BJ (cell line): ENCODE measurements around the gene KIF16B. TPM values are rescaled to one million over a fixed set of nuclear protein-coding genes. Genes with fewer than 3 reads are reported as not detected.

ENCODE experiments used
- CTCF ChIA-PET: fragments of 350-600 bp; formaldehyde crosslinking; extraction: SDS; loops from one replicate; lab custom pipeline; 2021; ENCODE audit warnings: antibody characterized with exemption, inconsistent platforms; lab: Yijun Ruan, JAX
- POLR2A ChIA-PET: fragments of 300-600 bp; sonication (Branson Sonifier 250); formaldehyde crosslinking; extraction: SDS; loops from one replicate; lab custom pipeline; 2021; ENCODE audit warnings: antibody characterized with exemption; lab: Charles Lee
- DNase-seq: peaks from one replicate; pipeline ENCODE4 v3.0.0-alpha.2; 2011; ENCODE audit warnings: low read depth
- H3K27me3 ChIP-seq: 2 replicates; pipeline ENCODE4 v1.6.0; 2011; ENCODE audit warnings: low read length; ENCODE audit not compliant: control insufficient read depth, insufficient read depth
- H3K36me3 ChIP-seq: 2 replicates; pipeline ENCODE4 v1.5.1; 2011; ENCODE audit warnings: low read length; ENCODE audit not compliant: control insufficient read depth, insufficient read depth
- H3K4me3 ChIP-seq: 2 replicates; pipeline ENCODE4 v1.5.1; 2011; ENCODE audit warnings: low read depth, mild to moderate bottlenecking, control low read depth, low read length
- polyA plus RNA-seq: library from polyadenylated mRNA; depleted of rRNA; stranded (reverse); fragments of >200 nt; gene quantifications from 2 replicates; pipeline ENCODE4 v1.2.3, GENCODE V29; 2011
- TF ChIP-seq, protein P1 (sequence below): IDR thresholded peaks from 2 replicates; pipeline ENCODE4 v1.5.1; 2011; ENCODE audit warnings: low read depth, mild to moderate bottlenecking, control low read depth, inconsistent platforms, low read length, moderate library complexity; ENCODE audit not compliant: insufficient read depth

KIF16B gene
- polyA plus RNA-seq, 1 experiment, result 3.2 TPM

- no peak for DNase-seq
- no peaks in the 10 kb centered on the region for H3K36me3 ChIP-seq
- H3K27me3 ChIP-seq, result no peaks in the 10 kb centered on the region
- TF ChIP-seq, protein P1, sequence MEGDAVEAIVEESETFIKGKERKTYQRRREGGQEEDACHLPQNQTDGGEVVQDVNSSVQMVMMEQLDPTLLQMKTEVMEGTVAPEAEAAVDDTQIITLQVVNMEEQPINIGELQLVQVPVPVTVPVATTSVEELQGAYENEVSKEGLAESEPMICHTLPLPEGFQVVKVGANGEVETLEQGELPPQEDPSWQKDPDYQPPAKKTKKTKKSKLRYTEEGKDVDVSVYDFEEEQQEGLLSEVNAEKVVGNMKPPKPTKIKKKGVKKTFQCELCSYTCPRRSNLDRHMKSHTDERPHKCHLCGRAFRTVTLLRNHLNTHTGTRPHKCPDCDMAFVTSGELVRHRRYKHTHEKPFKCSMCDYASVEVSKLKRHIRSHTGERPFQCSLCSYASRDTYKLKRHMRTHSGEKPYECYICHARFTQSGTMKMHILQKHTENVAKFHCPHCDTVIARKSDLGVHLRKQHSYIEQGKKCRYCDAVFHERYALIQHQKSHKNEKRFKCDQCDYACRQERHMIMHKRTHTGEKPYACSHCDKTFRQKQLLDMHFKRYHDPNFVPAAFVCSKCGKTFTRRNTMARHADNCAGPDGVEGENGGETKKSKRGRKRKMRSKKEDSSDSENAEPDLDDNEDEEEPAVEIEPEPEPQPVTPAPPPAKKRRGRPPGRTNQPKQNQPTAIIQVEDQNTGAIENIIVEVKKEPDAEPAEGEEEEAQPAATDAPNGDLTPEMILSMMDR, result no peak
- H3K4me3 ChIP-seq, result no peak overlapping the region
- POLR2A ChIA-PET, result no interaction called here
- CTCF ChIA-PET, result no interaction called here
Measured at GRCh38 chr20:16533502-16533901, 39.7 kb downstream of the KIF16B start.

DNA sequence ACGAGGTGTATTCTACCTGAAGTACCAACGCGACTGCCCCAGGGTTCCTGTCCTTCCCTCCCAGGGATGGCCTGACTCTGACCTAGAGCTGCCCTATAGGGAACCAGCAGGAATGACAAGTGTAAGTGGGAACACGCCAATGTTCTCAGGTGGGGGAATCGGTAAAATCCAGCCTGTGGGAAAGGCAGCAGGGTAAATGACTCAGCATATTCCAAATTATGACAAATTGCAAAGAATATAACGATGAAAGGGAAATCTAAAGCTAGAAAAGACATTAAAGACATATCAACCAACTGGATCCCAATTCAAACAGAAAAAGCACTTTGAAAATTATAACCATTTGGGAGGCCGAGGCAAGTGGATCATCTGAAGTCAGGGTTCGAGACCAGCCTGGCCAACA is 41.8 kb downstream of the KIF16B start:
- POLR2A ChIA-PET, result no interaction called here
- H3K27me3 ChIP-seq, result no peaks in the 10 kb centered on the region
- no peaks in the 10 kb centered on the region for H3K36me3 ChIP-seq
- TF ChIP-seq, protein P1, result no peak
- CTCF ChIA-PET, result interaction anchor here (1.8 kb wide), 1 partner anchor 13 kb away, joined by 7 read pairs; no protein-coding TSS in a partner anchor
- no peak overlapping the region for H3K4me3 ChIP-seq
- no peak for DNase-seq

- POLR2A ChIA-PET, result no interaction called here
- TF ChIP-seq, protein P1, result no peak
- DNase-seq, result no peak
- H3K4me3 ChIP-seq, result no peak overlapping the region
- H3K27me3 ChIP-seq, result no peaks in the 10 kb centered on the region
- peaks cover under 1% of the 10 kb centered on the region; the same call in 1 of the 2 replicates for H3K36me3 ChIP-seq
- CTCF ChIA-PET, result interaction anchor here (1.8 kb wide), 1 partner anchor 12 kb away, joined by 7 read pairs; no protein-coding TSS in a partner anchor
Measured at GRCh38 chr20:16530201-16530681, 43.0 kb downstream of the KIF16B start.

- DNase-seq, result peak; percentile 27
- TF ChIP-seq, protein P1, result no peak
- H3K4me3 ChIP-seq, result no peak overlapping the region
- H3K36me3 ChIP-seq, result peaks cover 2% of the 10 kb centered on the region; the same call in 1 of the 2 replicates
- ChIA-PET POLR2A (no interaction called here), CTCF (interaction anchor here (1.1 kb wide), 1 partner anchor 13 kb away, joined by 3 read pairs; no protein-coding TSS in a partner anchor)
- H3K27me3 ChIP-seq, result no peaks in the 10 kb centered on the region
Measured at GRCh38 chr20:16528078-16528477, 45.2 kb downstream of the KIF16B start.

- Histone ChIP-seq H3K4me3 (no peak overlapping the region), H3K36me3 (peaks cover 2% of the 10 kb centered on the region; the same call in 1 of the 2 replicates), H3K27me3 (no peaks in the 10 kb centered on the region)
- DNase-seq, result no peak
- TF ChIP-seq, protein P1, result no peak
- CTCF ChIA-PET, result no interaction called here
- POLR2A ChIA-PET, result no interaction called here
Measured at GRCh38 chr20:16527438-16527837, 45.8 kb downstream of the KIF16B start.
